K562 (cell line): ENCODE data around the gene EFCAB5. TPM values are rescaled to one million over a fixed set of nuclear protein-coding genes. Genes with fewer than 3 reads are reported as not detected.

Experiments used
- ATF1 ChIP-seq, 2 experiments: fragments of 450-650 bp in 1 of 2; IDR thresholded peaks; 2 replicates each; pipeline ENCODE4 v1.6.1; 2016; ENCODE audit warnings: missing compliant biosample characterization in 1 of 2, missing genetic modification characterization in 1 of 2
- BDP1 ChIP-seq: IDR thresholded peaks from 3 replicates; pipeline ENCODE4 v1.6.1; 2011; ENCODE audit not compliant: insufficient read length, insufficient read depth
- SMARCB1 ChIP-seq: IDR thresholded peaks from 2 replicates; pipeline ENCODE4 v1.6.1; 2011; ENCODE audit warnings: improper control_type of control experiment, low read depth; ENCODE audit not compliant: insufficient read length
- THAP12 ChIP-seq: fragments of 250-450 bp; sonication (Bioruptor Pico); IDR thresholded peaks from 2 replicates; pipeline ENCODE4 v1.9.0; 2021; ENCODE audit warnings: mild to moderate bottlenecking, inconsistent platforms
- ZNF311 ChIP-seq: fragments of 250-450 bp; sonication (Bioruptor Pico); IDR thresholded peaks from 2 replicates; pipeline ENCODE4 v1.4.0; 2020; ENCODE audit warnings: mild to moderate bottlenecking, moderate library complexity
- ZNF318 ChIP-seq, 2 experiments: fragments of 450-650 bp; IDR thresholded peaks; 2 replicates each; pipeline ENCODE4 v1.6.1; 2016; ENCODE audit warnings: mild to moderate bottlenecking in 2 of 2, borderline replicate concordance in 1 of 2, low read depth in 1 of 2, moderate library complexity in 1 of 2
- ZSCAN29 ChIP-seq: fragments of 450-650 bp; IDR thresholded peaks from 2 replicates; pipeline ENCODE4 v1.6.1; 2017
- polyA plus RNA-seq, 8 experiments: library from polyadenylated mRNA; depleted of rRNA in 4 of 8; stranded (reverse) in 5 of 8; unstranded in 3 of 8; fragments of >200 nt; fragmentation: Nextera tagmentation in 2 of 8; fragmentation: Illumina TruSeq in 1 of 8; extraction: Ambion mirVana in 2 of 8; extraction: Trizol in 1 of 8; gene quantifications; 2 replicates each; pipeline versions ENCODE4 v1.2.1 to v1.2.3, GENCODE V29; 2011 to 2014; ENCODE audit warnings: inconsistent platforms in 1 of 8, missing spikeins in 1 of 8
- total RNA-seq, 7 experiments: library from RNA; depleted of rRNA in 6 of 7; stranded (reverse); fragments of >200 nt in 6 of 7; fragmentation: Illumina TruSeq in 2 of 7; extraction: Trizol in 2 of 7; gene quantifications; 2 replicates each; pipeline versions ENCODE4 v1.2.1 to v1.2.3, GENCODE V29; 2011 to 2021; ENCODE audit warnings: low replicate concordance in 1 of 7
- TF ChIP-seq, protein P1 (sequence below): fragments of 250-450 bp; sonication (Bioruptor Pico); IDR thresholded peaks from 2 replicates; pipeline ENCODE4 v1.5.0; 2021; ENCODE audit warnings: mild to moderate bottlenecking, borderline replicate concordance
- TF ChIP-seq, protein P2 (sequence below): sonication (generic); IDR thresholded peaks from 2 replicates; pipeline ENCODE4 v1.6.1; 2016

EFCAB5 gene
- total and polyA plus RNA-seq, 9 of the 15 experiments (the other 6 are each of a cell fraction or from before 2014, with no cell fraction given), result 0.06 to 0.11 TPM; not detected in 7

GRCh38 chr17:30116345-30116660, 174.9 kb downstream of the EFCAB5 start (continued):
- TF ChIP-seq ATF1 (CRISPR knock-in tag; IDR thresholded peaks at IDR 0.05), result no peak
- no peak for TF ChIP-seq ATF1 (tag; IDR thresholded peaks at IDR 0.05)
- no peak for TF ChIP-seq BDP1
- peak; percentile 90 for TF ChIP-seq ZSCAN29
- TF ChIP-seq ZNF318 (IDR thresholded peaks at IDR 0.05; ENCODE audit: borderline replicate concordance in 1 of 2, low read depth in 1 of 2), result no peak
- TF ChIP-seq, protein P1, sequence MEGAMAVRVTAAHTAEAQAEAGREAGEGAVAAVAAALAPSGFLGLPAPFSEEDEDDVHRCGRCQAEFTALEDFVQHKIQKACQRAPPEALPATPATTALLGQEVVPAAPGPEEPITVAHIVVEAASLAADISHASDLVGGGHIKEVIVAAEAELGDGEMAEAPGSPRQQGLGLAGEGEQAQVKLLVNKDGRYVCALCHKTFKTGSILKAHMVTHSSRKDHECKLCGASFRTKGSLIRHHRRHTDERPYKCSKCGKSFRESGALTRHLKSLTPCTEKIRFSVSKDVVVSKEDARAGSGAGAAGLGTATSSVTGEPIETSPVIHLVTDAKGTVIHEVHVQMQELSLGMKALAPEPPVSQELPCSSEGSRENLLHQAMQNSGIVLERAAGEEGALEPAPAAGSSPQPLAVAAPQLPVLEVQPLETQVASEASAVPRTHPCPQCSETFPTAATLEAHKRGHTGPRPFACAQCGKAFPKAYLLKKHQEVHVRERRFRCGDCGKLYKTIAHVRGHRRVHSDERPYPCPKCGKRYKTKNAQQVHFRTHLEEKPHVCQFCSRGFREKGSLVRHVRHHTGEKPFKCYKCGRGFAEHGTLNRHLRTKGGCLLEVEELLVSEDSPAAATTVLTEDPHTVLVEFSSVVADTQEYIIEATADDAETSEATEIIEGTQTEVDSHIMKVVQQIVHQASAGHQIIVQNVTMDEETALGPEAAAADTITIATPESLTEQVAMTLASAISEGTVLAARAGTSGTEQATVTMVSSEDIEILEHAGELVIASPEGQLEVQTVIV, result no peak
- TF ChIP-seq, protein P2, sequence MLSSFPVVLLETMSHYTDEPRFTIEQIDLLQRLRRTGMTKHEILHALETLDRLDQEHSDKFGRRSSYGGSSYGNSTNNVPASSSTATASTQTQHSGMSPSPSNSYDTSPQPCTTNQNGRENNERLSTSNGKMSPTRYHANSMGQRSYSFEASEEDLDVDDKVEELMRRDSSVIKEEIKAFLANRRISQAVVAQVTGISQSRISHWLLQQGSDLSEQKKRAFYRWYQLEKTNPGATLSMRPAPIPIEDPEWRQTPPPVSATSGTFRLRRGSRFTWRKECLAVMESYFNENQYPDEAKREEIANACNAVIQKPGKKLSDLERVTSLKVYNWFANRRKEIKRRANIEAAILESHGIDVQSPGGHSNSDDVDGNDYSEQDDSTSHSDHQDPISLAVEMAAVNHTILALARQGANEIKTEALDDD, result no peak
- TF ChIP-seq ZNF311, result no peak
- TF ChIP-seq SMARCB1, result no peak
- no peak for TF ChIP-seq THAP12 (CRISPR knock-in tag)
